ENCODE measurements around the gene MFSD6. TPM values are rescaled to one million over a fixed set of nuclear protein-coding genes. Genes with fewer than 3 reads are reported as not detected.

Gene MFSD6
- total RNA-seq, 1 donor from 2014 or later: 0.37 TPM

DNA sequence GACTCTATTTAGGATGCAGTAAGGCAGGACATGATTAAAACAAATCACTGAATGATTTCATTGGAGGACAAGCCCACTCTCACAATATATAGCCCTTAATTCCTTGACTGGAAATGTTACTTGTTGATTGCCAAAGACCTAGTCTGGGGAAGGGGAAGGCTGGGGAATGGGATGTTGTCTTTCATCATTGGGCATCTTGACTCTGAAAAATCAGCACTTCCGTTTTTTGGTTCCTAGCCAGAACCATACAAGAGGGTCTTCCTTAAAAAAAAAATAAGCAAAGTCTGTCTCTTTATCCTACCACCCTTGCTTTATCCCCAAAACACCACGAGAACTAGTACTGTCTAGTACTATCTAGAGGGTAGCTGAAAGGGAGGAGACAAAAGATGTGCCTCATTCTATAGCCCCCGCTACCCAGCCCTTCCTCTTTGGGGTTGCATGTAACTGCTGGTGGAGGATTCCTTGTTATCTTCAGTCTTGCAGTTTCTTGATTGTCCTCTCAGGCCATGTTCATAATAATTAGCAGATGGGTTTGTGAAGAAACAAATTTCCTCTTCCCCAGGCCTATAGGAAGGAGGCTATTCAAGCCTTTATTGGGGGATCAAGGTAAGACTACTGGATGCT, 70.5 kb downstream of the MFSD6 start:
- Mint-ChIP-seq H3K4me3 (no peak overlapping the region), H3K27me3 (ENCODE audit: insufficient read depth, low read depth) (no peaks in the 10 kb centered on the region), H3K9me3 (peaks cover 2% of the 10 kb centered on the region), H3K36me3 (no peaks in the 10 kb centered on the region), H3K4me1 (peaks cover 8% of the 10 kb centered on the region), H3K27ac (no peak overlapping the region)
- no peak overlapping the region for H3K9ac ChIP-seq
- peak overlapping the region; percentile 30 for H2AFZ ChIP-seq (replicated peaks)
- no peak for DNase-seq (ENCODE audit: low spot score)
- H3K79me2 ChIP-seq (ENCODE audit: low read depth): no peaks in the 10 kb centered on the region
- no peaks in the 10 kb centered on the region for H3K9me3 ChIP-seq (ENCODE audit: low read depth)
- H3K4me1 ChIP-seq: no peaks in the 10 kb centered on the region
- no peaks in the 10 kb centered on the region for H3K27me3 ChIP-seq
- H3K36me3 ChIP-seq: no peaks in the 10 kb centered on the region
- no peak overlapping the region for H3K4me3 ChIP-seq
- no peaks in the 10 kb centered on the region for H4K20me1 ChIP-seq (ENCODE audit: low read depth)
- H3K27ac ChIP-seq: no peak overlapping the region
- H3K4me2 ChIP-seq: no peak overlapping the region
- no peak for TF ChIP-seq EZH2 (IDR thresholded peaks at IDR 0.05)
- no peak for TF ChIP-seq EZH2phosphoT487 (IDR thresholded peaks at IDR 0.05)
- TF ChIP-seq, protein P1, sequence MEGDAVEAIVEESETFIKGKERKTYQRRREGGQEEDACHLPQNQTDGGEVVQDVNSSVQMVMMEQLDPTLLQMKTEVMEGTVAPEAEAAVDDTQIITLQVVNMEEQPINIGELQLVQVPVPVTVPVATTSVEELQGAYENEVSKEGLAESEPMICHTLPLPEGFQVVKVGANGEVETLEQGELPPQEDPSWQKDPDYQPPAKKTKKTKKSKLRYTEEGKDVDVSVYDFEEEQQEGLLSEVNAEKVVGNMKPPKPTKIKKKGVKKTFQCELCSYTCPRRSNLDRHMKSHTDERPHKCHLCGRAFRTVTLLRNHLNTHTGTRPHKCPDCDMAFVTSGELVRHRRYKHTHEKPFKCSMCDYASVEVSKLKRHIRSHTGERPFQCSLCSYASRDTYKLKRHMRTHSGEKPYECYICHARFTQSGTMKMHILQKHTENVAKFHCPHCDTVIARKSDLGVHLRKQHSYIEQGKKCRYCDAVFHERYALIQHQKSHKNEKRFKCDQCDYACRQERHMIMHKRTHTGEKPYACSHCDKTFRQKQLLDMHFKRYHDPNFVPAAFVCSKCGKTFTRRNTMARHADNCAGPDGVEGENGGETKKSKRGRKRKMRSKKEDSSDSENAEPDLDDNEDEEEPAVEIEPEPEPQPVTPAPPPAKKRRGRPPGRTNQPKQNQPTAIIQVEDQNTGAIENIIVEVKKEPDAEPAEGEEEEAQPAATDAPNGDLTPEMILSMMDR (IDR thresholded peaks at IDR 0.05): no peak
- H3F3A ChIP-seq (ENCODE audit: low read depth): no peaks in the 10 kb centered on the region

DNA sequence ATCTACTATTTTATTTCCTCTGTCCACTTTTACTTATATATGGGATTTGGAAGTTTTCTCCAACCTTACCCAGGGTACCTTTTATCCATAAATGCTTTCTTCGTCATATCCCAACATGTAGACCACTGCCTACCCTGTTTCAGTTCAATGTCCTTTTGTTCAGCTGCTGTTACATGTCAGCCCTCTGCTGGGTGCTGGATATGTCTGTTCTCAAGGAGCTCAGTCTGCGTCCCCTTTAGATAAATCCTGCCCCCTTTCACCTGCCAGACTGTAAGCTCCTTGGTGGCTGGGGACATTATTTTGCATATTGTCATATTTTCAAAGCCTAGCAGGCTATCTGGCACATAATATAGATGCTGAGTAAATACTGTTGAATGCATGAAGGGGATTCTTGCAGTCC, 73.2 kb downstream of the MFSD6 start:
- Histone ChIP-seq H3F3A (ENCODE audit: low read depth) (no peaks in the 10 kb centered on the region), H3K27me3 (no peaks in the 10 kb centered on the region), H3K4me1 (no peaks in the 10 kb centered on the region), H3K27ac (no peak overlapping the region), H3K4me2 (no peak overlapping the region), H2AFZ (replicated peaks) (no peak overlapping the region), H3K4me3 (no peak overlapping the region), H4K20me1 (ENCODE audit: low read depth) (no peaks in the 10 kb centered on the region), H3K9me3 (ENCODE audit: low read depth) (no peaks in the 10 kb centered on the region), H3K79me2 (ENCODE audit: low read depth) (no peaks in the 10 kb centered on the region), H3K36me3 (no peaks in the 10 kb centered on the region), H3K9ac (no peak overlapping the region)
- Mint-ChIP-seq H3K4me1 (peaks cover 8% of the 10 kb centered on the region), H3K36me3 (no peaks in the 10 kb centered on the region), H3K9me3 (no peaks in the 10 kb centered on the region), H3K4me3 (no peak overlapping the region), H3K27me3 (ENCODE audit: insufficient read depth, low read depth) (no peaks in the 10 kb centered on the region), H3K27ac (no peak overlapping the region)
- no peak for TF ChIP-seq EZH2 (IDR thresholded peaks at IDR 0.05)
- TF ChIP-seq EZH2phosphoT487 (IDR thresholded peaks at IDR 0.05): no peak
- TF ChIP-seq, protein P1 (IDR thresholded peaks at IDR 0.05): no peak
- DNase-seq (ENCODE audit: low spot score): no peak

DNA sequence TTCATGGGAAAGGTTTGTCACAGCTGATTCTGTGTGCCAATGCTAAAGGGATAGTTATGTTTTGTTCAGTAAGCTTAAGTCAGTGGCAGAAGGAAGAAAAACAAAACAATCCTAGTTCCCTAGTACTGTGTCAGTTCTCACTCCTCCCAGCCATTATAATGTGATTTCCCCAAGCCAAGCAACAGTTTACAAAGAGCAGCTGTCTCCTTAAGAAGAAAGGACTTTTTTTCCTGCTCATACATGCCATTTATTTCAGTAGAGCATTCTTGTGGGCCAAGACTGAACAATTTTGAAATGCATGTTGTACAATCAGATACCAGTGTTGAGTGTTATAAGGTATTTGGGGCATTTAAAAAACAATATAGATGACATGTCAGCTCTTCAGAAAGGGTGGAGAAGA, 74.3 kb downstream of the MFSD6 start:
- no peaks in the 10 kb centered on the region for H3K9me3 Mint-ChIP-seq

More for the DNA sequence above, 74.3 kb downstream of the MFSD6 start:
- H3K27me3 ChIP-seq: no peaks in the 10 kb centered on the region
- no peak overlapping the region for H3K27ac Mint-ChIP-seq
- no peak overlapping the region for H3K27ac ChIP-seq
- no peaks in the 10 kb centered on the region for H3K9me3 ChIP-seq (ENCODE audit: low read depth)
- H3K36me3 ChIP-seq: no peaks in the 10 kb centered on the region
- no peaks in the 10 kb centered on the region for H3F3A ChIP-seq (ENCODE audit: low read depth)
- no peaks in the 10 kb centered on the region for H4K20me1 ChIP-seq (ENCODE audit: low read depth)
- H3K4me3 Mint-ChIP-seq: no peak overlapping the region
- H3K4me3 ChIP-seq: no peak overlapping the region
- H3K9ac ChIP-seq: no peak overlapping the region
- no peaks in the 10 kb centered on the region for H3K36me3 Mint-ChIP-seq
- H3K79me2 ChIP-seq (ENCODE audit: low read depth): no peaks in the 10 kb centered on the region
- DNase-seq (ENCODE audit: low spot score): no peak
- no peaks in the 10 kb centered on the region for H3K27me3 Mint-ChIP-seq (ENCODE audit: insufficient read depth, low read depth)
- H3K4me2 ChIP-seq: no peak overlapping the region
- TF ChIP-seq EZH2 (IDR thresholded peaks at IDR 0.05) (no peak), EZH2phosphoT487 (IDR thresholded peaks at IDR 0.05) (no peak)
- TF ChIP-seq, protein P1 (IDR thresholded peaks at IDR 0.05): no peak
- H3K4me1 Mint-ChIP-seq: peaks cover 8% of the 10 kb centered on the region
- H3K4me1 ChIP-seq: no peaks in the 10 kb centered on the region
- H2AFZ ChIP-seq (replicated peaks): no peak overlapping the region
